GM21619 (cell line): ENCODE measurements around the gene KIRREL3.
A peak's percentile ranks its signal among the peaks of the same experiment; 100 is the strongest.
"Not testable (repeated sequence)": the region's sequence is repeated elsewhere in the genome, so short reads cannot be mapped to it uniquely, and the experiment has no call there.

Experiments
- ATAC-seq: cut with Tn5 transposase; IDR thresholded peaks from one replicate; pipeline ENCODE4 v1.9.1; 2021; ENCODE audit not compliant: unreplicated experiment

KIRREL3 gene

GRCh38 chr11:126396965-126397364, 603.6 kb downstream of the KIRREL3 start:
- no peak for ATAC-seq

- not testable (repeated sequence) for ATAC-seq
Measured at GRCh38 chr11:126396266-126396665, 604.3 kb downstream of the KIRREL3 start.

- ATAC-seq: not testable (repeated sequence)
Measured at GRCh38 chr11:126395784-126396183, 604.8 kb downstream of the KIRREL3 start.

- ATAC-seq: not testable (repeated sequence)
Measured at GRCh38 chr11:126394634-126395072, 605.9 kb downstream of the KIRREL3 start.

DNA sequence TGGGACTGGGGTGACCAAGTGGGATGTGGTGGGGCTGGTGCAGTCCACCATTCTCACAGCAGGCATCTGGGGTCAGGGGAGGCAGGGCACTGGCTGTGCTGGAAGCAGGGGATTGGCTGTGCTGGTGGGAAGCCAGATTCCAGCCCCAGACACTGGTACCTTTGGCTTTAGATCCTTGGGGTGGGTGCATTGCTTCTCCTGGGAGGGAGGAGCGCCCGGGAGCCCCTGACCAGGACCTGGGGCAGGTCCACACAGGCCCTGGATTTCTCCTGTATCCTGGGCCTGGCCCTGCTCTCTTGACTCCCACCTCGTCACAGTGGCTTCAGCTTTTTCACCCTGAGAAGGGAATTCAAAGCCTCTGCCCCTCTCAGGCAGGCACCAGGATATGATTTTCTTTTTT, 606.5 kb downstream of the KIRREL3 start:
- ATAC-seq: no peak

DNA sequence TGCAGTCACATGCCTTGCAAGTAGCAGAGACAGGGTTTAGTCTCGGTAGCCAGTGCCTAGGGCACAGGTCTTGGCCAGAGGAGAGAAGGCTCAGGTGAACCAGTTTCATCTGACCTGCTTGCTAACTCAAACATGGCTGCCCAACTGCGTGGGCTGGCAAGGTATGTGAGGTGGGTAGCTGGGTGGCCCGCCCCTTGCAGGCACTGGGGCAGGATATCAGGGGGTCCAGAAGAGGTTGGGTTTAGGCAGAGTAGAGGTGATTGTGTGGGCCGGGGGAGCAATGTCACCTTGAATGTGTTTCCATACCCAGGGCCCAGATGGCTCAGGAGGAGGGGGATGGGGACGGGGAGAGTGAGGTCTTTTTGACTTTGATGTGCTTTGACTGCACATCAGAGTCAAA, 607.4 kb downstream of the KIRREL3 start:
- ATAC-seq: no peak

DNA sequence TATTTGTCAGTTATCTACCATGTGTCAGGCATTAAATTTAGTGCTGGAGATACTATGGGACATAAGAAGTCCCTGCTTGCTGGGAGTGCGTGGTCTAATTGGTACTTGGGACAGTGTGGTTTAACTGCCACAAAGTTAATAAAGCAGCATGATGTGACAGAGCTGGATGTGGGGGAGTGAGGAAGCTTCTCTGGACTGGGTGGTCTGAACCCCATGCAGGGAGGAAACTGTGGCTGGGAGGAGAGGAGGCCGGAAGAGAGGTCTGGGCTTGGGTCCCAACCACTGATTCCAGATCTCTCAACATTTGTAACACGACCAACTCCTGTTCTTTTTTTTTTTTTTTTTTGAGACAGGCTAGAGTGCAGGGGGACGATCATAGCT, 607.9 kb downstream of the KIRREL3 start:
- ATAC-seq: peak; percentile 31

- ATAC-seq: peak; percentile 89
Measured at GRCh38 chr11:126391970-126392632, 608.5 kb downstream of the KIRREL3 start.

DNA sequence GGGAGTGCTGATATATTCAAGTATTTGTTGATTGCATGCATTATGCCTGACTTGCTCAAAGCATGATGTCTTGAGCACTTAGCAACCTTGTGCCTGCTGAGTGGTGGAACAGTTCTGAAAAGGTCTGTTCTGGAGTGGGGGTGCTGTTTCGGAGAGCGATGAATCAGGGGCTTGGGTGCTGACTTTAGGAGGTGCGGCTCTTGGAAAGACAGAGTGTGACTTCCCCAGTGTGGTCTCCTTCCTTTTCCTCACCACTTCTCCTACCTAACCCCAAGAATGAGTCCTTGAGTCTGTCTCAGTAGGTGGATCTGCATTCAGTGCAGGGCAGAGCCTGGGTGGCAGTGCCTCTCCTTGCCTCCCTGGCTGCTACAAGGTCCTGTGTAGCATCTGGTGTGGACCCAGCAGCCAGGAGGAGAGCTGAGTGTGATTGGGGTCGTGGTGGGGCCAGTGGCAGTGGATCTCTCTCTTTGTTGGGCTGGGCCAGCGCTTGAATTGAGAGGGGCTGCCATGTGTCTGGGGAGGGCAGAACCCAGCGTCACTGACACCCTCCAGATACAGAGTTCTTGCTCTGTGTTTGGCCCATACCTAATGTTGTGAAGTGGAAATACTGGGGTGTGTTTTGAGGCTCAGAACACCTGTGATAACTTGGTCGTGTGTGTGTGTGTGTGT, 609.1 kb downstream of the KIRREL3 start:
- no peak for ATAC-seq

- no peak for ATAC-seq
Measured at GRCh38 chr11:126390272-126390867, 610.2 kb downstream of the KIRREL3 start.

DNA sequence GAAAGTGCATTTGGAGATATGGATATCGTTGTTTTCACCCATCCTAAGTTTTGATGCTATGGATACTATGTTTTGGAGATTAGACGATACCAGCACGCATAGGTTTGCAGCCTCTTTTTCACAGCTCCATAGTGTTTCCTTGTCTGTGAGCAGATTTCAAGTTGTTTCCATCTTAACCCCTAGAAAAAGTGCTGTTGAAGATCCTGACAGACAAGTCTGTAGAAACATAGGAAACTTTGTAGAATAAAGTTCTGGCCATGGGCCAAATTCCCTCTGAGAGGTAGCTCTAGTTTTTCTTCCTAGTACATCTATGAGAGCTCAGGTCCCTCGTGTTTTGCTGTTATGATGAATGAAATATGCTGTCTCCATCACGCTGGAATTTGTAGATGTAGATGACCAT, 612.7 kb downstream of the KIRREL3 start:
- no peak for ATAC-seq

DNA sequence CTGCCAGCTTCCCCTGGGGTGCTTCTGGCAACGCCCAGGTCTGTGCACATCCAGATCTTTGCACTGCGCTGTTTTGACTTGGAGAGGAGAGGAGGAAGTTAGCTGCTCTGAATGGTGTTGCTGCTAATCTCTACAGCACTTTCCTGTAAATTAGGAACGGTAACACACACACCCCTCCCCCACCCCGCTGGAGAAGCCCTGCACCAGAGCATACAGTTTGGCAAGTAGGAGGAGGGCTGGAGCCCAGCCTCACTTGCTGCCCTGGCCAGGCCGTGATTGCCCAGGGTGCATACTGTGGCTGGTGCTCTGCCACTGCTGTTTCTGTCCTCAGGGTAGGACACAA, 613.9 kb downstream of the KIRREL3 start:
- not testable (repeated sequence) for ATAC-seq

DNA sequence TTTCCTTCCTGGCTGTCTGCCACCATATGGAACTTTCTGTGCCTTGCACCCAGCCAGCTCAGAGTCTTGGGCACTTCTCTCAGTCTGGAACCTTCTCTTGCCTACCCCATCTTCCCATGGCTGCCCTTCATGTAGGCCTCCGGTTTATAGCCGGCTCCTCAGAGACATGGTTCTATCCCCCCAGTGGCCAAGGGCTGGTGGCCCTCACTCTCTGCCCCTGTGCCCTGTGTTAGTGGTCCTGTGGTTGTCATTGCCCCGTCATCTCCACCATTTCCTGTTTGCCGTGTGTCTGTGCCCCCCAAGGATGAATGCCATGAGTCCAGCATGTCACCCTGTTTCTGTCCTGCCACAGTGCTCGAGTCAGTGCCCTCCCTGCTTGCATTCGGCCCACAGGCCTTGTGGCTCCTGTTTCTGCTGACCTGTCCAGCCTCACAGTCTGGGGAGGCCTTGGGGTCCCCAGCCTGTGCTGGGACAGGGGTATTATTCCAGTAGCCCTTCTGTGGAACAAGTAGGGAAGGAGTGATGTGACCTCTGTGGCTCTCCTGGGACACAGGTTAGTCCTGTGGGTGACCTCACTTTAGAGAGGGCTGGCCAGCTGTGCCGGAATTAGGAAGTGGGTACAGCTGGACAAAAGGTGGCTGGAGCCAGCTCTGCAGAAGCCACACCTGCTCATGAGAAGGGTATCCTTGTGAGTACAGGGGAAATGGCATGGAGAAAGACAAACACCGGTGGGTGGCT, 614.4 kb downstream of the KIRREL3 start:
- ATAC-seq: no peak

DNA sequence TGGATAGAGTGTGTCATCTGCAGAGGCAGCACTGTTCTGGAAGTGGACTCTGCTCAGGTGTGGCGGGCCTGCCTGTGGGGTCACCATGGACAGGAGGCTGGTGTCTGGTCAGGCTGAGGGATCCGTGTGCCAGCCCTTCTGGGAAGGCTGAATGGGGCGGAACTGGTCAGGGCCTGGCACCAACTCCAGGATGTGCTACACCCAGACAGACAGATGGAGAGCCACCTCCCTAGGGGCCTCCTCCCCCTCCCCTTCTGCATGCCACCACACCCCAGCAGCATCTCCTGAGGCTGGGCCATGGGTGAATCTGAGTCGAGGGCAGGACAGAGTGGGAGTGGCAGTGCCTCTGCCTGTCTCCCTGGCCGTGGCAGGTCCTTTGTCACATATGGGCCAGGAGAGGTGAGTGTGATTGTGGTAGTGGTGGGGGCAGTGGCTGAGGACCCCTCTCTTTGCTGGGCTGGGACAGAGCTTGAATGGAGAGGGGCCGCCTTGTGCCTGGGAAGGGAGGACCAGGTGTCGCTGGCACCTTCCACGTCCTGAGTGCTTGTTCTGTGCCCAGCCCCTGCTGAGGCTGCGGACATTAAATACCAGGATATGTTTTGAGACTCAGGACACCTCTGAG, 616.0 kb downstream of the KIRREL3 start:
- ATAC-seq: no peak

DNA sequence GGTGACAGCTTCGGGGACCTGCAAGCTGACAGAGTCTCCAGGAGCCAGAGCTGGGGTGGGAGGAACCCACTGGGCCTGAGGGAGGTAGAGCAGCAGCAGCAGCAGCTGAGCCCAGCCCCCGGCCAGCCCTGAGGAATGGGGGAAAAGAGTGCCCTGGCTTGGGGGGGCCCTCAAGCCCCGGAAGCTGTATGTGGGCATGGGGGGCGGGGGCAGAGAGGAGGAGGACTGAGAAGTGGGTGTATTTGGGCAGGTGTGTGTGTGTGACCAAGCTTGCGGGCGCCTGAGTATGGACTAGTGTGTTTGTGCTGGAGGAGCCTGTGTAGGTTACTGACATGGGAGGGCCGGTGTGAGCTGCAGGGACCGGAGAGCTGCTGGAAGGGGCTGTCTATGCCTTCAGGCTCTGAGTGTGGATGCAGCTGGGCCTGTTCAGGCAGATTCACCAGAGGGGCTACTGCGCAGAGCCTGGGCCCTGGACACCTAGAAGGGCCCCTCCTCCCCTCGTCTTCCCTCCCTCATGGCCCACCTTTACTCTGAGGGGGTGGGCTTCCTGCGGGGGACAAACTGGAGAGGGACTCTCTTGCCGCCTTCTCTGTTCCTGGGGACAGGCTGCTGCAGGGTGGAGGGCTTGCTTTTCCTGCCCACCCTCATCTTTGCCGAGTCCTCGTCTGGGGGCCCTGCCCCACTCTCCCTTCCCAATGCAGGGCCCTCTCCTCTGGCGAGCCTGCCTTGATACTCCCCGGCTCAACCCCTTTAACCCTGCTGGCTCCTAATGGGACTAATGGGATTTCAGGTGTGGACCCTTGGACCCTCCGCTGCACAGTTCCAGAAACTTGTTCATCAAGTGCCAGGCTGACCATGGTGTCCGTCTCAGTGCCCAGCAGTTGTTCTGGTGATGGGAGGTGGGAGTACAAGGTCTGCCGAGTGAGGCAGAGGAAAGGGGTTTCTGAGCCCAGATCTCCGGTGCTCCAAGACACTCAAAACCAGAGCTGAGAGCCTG, 616.9 kb downstream of the KIRREL3 start:
- no peak for ATAC-seq

- ATAC-seq: not testable (repeated sequence)
Measured at GRCh38 chr11:126382641-126383040, 617.9 kb downstream of the KIRREL3 start.

- not testable (repeated sequence) for ATAC-seq
Measured at GRCh38 chr11:126381960-126382359, 618.6 kb downstream of the KIRREL3 start.

DNA sequence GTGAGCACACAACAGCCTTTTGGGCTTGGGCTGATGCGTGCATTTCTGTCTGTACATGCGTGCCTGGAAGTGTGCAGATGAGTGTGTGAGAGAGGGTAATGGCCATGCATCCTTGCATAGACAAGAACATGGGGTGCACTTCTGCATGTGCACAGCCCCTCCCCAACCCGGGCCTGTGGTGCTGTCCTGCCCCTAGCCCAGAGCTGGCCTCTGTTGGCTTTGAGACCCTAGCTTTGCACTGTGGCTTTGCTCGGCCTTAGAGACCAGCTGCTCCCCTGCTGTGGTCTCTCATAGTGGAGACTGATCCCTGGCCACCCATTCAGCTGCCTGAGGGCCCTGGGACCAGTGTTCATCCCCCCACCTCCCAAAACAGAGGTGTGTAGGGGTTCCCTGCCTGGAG, 619.7 kb downstream of the KIRREL3 start:
- no peak for ATAC-seq

DNA sequence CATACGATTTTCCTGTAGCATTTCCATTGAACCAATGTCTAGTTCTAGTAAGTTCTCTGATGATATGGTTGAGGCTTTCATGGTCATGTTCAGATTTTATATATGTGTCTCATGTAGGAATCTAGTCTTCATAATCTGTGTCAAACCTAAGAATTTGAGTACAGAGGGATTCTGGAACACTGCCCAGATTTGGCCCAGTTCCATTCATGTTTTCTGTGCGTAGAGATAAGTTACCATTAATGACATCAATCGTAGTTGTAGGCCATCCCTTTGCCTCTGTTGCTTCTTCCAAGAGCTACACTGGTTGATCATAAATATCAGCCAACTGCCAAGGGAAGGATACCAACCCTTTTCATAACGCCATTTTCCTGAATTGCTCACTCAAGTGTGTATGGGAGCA, 621.8 kb downstream of the KIRREL3 start:
- ATAC-seq: no peak

DNA sequence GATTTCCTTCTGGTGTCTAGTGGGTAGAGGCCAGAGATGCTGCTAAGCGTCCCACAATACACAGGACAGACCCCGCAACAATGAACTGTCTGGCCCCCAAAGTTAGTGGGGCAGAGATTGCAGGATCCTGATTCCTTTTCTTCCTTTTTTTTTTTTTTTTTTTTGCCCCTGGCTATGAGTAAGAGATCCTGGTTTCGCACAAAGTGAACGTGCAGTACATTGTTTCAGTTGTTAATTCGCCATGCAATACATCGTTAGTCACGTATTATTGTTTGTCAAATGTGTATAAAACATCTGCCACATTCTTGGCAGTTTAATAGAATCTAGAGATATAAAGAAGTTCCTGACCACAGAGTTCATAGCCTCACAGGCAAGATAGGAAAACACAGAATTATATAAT, 624.8 kb downstream of the KIRREL3 start:
- no peak for ATAC-seq
